IMR-90 (cell line): Measurements from ENCODE around the gene PLA2G4A. TPM values are rescaled to one million over a fixed set of nuclear protein-coding genes. Genes with fewer than 3 reads are reported as not detected.

Source experiments
- ATAC-seq: fragments of 200-7000 bp; cut with Tn5 transposase; 2 replicates; pipeline ENCODE4 v1.9.1; 2020; ENCODE audit warnings: low read depth, mild to moderate bottlenecking, moderate library complexity
- BruUV-seq: library from RNA; stranded (reverse); fragments of 400-500 nt; replicated peaks from 2 replicates; lab custom pipeline; 2021; lab: Mats Ljungman, UMichigan
- CTCF ChIA-PET: fragments of 300-600 bp; formaldehyde crosslinking; extraction: SDS; loops from one replicate; lab custom pipeline; 2021; ENCODE audit warnings: antibody characterized with exemption; lab: Yijun Ruan, JAX
- POLR2A ChIA-PET: fragments of 300-600 bp; sonication (Branson Sonifier 250); formaldehyde crosslinking; loops from one replicate; lab custom pipeline; 2022; ENCODE audit warnings: antibody characterized with exemption; ENCODE audit not compliant: unreplicated experiment; lab: Charles Lee
- DNase-seq: peaks from one replicate; pipeline ENCODE4 v3.0.0; 2013
- H2AFZ ChIP-seq: replicated peaks from 2 replicates; pipeline ENCODE3; 2013; ENCODE audit warnings: low read length, mild to moderate bottlenecking; ENCODE audit not compliant: poor library complexity
- H2AK5ac ChIP-seq: 2 replicates; pipeline ENCODE4 v1.6.1; 2013; ENCODE audit warnings: low read depth, low read length, inconsistent platforms
- H2AK9ac ChIP-seq: replicated peaks from 2 replicates; pipeline ENCODE3; 2013; ENCODE audit warnings: mild to moderate bottlenecking, low read depth, low read length, moderate library complexity; ENCODE audit not compliant: poor library complexity
- H2BK120ac ChIP-seq: 2 replicates; pipeline ENCODE4 v1.6.1; 2013; ENCODE audit warnings: low read depth, low read length, inconsistent platforms
- H2BK15ac ChIP-seq: 3 replicates; pipeline ENCODE4 v1.6.1; 2013; ENCODE audit warnings: low read depth, low read length, inconsistent platforms
- H2BK20ac ChIP-seq: 2 replicates; pipeline ENCODE4 v1.6.1; 2013; ENCODE audit warnings: low read depth, mild to moderate bottlenecking, inconsistent platforms, low read length, moderate library complexity
- H2BK5ac ChIP-seq: 2 replicates; pipeline ENCODE4 v1.6.1; 2013; ENCODE audit warnings: mild to moderate bottlenecking, low read depth, low read length, inconsistent platforms; ENCODE audit not compliant: poor library complexity, severe bottlenecking
- H3K14ac ChIP-seq: replicated peaks from 2 replicates; pipeline ENCODE4 v1.6.1; 2013; ENCODE audit warnings: low read depth, low read length, inconsistent platforms
- H3K18ac ChIP-seq: 2 replicates; pipeline ENCODE4 v1.6.1; 2013; ENCODE audit warnings: low read depth, low read length, control low read depth
- H3K23ac ChIP-seq: 2 replicates; pipeline ENCODE4 v1.6.1; 2013; ENCODE audit warnings: low read depth, low read length, inconsistent platforms
- H3K27ac ChIP-seq: 2 replicates; pipeline ENCODE4 v1.5.1; 2013; ENCODE audit warnings: mild to moderate bottlenecking, control low read depth, low read length; ENCODE audit not compliant: insufficient read depth
- H3K27me3 ChIP-seq: 2 replicates; pipeline ENCODE4 v1.6.1; 2013; ENCODE audit warnings: low read length; ENCODE audit not compliant: control insufficient read depth, insufficient read depth
- H3K36me3 ChIP-seq: 2 replicates; pipeline ENCODE4 v1.6.1; 2013; ENCODE audit warnings: low read length, mixed read lengths; ENCODE audit not compliant: control insufficient read depth, insufficient read depth
- H3K4ac ChIP-seq: 2 replicates; pipeline ENCODE4 v1.6.1; 2013; ENCODE audit warnings: low read depth, low read length, inconsistent platforms
- H3K4me1 ChIP-seq: 2 replicates; pipeline ENCODE4 v1.6.1; 2013; ENCODE audit warnings: low read length, mixed read lengths; ENCODE audit not compliant: control insufficient read depth, insufficient read depth
- H3K4me2 ChIP-seq: 2 replicates; pipeline ENCODE4 v1.6.1; 2013; ENCODE audit warnings: low read depth, mild to moderate bottlenecking, control low read depth, low read length, moderate library complexity
- H3K4me3 ChIP-seq: 2 replicates; pipeline ENCODE4 v1.5.1; 2013; ENCODE audit warnings: low read depth, mild to moderate bottlenecking, control low read depth, low read length, moderate library complexity; ENCODE audit not compliant: insufficient read depth
- H3K56ac ChIP-seq: 2 replicates; pipeline ENCODE4 v1.6.1; 2013; ENCODE audit warnings: low read length, inconsistent platforms; ENCODE audit not compliant: insufficient read depth; ENCODE audit errors: extremely low read depth
- H3K79me1 ChIP-seq, 2 experiments: 2 replicates each; pipeline ENCODE4 v1.6.1; 2013; ENCODE audit warnings: low read length in 2 of 2, inconsistent platforms in 1 of 2, low read depth in 1 of 2
- H3K9ac ChIP-seq: 2 replicates; pipeline ENCODE4 v1.6.1; 2013; ENCODE audit warnings: low read depth, low read length, control low read depth
- H3K9me1 ChIP-seq: 2 replicates; pipeline ENCODE4 v1.6.1; 2013; ENCODE audit warnings: low read length, inconsistent platforms; ENCODE audit not compliant: insufficient read depth
- H3K9me3 ChIP-seq: 2 replicates; pipeline ENCODE4 v1.6.1; 2013; ENCODE audit warnings: low read length; ENCODE audit not compliant: control insufficient read depth, insufficient read depth
- H4K20me1 ChIP-seq: 2 replicates; pipeline ENCODE4 v1.6.1; 2013; ENCODE audit warnings: low read length, inconsistent platforms; ENCODE audit not compliant: insufficient read depth
- H4K5ac ChIP-seq: 2 replicates; pipeline ENCODE4 v1.6.1; 2013; ENCODE audit warnings: mild to moderate bottlenecking, low read depth, low read length, control low read depth
- H4K8ac ChIP-seq, 2 experiments: 2 replicates each; pipeline ENCODE4 v1.6.1; 2013; ENCODE audit warnings: low read depth in 2 of 2, low read length in 2 of 2, control low read depth in 1 of 2, inconsistent platforms in 1 of 2
- H4K91ac ChIP-seq: 2 replicates; pipeline ENCODE4 v1.6.1; 2013; ENCODE audit warnings: low read depth, low read length, inconsistent platforms; ENCODE audit not compliant: insufficient read depth
- BHLHE40 ChIP-seq: fragments of 150-350 bp; IDR thresholded peaks from 2 replicates; pipeline ENCODE4 v1.6.1; 2016; ENCODE audit warnings: mild to moderate bottlenecking, low read depth, low read length
- FOS ChIP-seq: fragments of 150-350 bp; IDR thresholded peaks from 2 replicates; pipeline ENCODE4 v1.6.1; 2016; ENCODE audit warnings: low read depth, low read length
- MAZ ChIP-seq: IDR thresholded peaks from 2 replicates; pipeline ENCODE4 v1.6.1; 2012; ENCODE audit warnings: low read depth, mild to moderate bottlenecking, low read length, improper control_type of control experiment, moderate library complexity, borderline replicate concordance
- MXI1 ChIP-seq: IDR thresholded peaks from 2 replicates; pipeline ENCODE4 v1.6.1; 2012; ENCODE audit warnings: low read depth, mild to moderate bottlenecking, low read length, moderate library complexity, borderline replicate concordance
- NFE2L2 ChIP-seq: fragments of 150-350 bp; IDR thresholded peaks from 2 replicates; pipeline ENCODE4 v1.6.1; 2016; ENCODE audit warnings: low read depth, mild to moderate bottlenecking, low read length
- POLR2A ChIP-seq: IDR thresholded peaks from 2 replicates; pipeline ENCODE4 v1.6.1; 2012; ENCODE audit warnings: mild to moderate bottlenecking, low read depth, low read length
- SMC3 ChIP-seq: fragments of 150-350 bp; IDR thresholded peaks from 2 replicates; pipeline ENCODE4 v1.6.1; 2016; ENCODE audit warnings: low read depth, mild to moderate bottlenecking, antibody characterized with exemption, low read length, moderate library complexity
- USF2 ChIP-seq: fragments of 150-350 bp; IDR thresholded peaks from 2 replicates; pipeline ENCODE4 v1.6.1; 2017; ENCODE audit warnings: mild to moderate bottlenecking, antibody characterized with exemption, low read length, low read depth
- WGBS, 2 experiments: methylation state at CpG; one replicate each; pipeline versions ENCODE4 v1.1.5 to v1.1.7; 2013; ENCODE audit warnings: missing lambda C conversion rate in 2 of 2; ENCODE audit not compliant: insufficient read length in 1 of 2; ENCODE audit errors: extremely low coverage in 2 of 2; 5-methylcytosine and 5-hydroxymethylcytosine counted together
- dilution Hi-C: fragments of 300-500 bp; cut with HindIII; formaldehyde crosslinking; loops from one replicate; pipeline ENCODE4 v1.14.3; 2018; ENCODE audit warnings: low sequenced_read_pairs; ENCODE audit not compliant: unreplicated experiment
- in situ Hi-C: fragments of 300-500 bp; cut with MboI; formaldehyde crosslinking; loops from 3 replicates; pipeline ENCODE4 v1.14.3; 2019; ENCODE audit warnings: low sequenced_read_pairs, inconsistent platforms, mixed read lengths
- intact Hi-C: fragments of 100-400 bp; cut with micrococcal nuclease; formaldehyde crosslinking; loops from 2 replicates; pipeline ENCODE4 v1.10.0; 2022
- polyA plus RNA-seq, 3 experiments: library from polyadenylated mRNA; depleted of rRNA; stranded (reverse); fragments of >200 nt; gene quantifications; 2 replicates each; pipeline ENCODE4 v1.2.3, GENCODE V29; 2012; ENCODE audit warnings: low replicate concordance in 1 of 3
- total RNA-seq: library from RNA; depleted of rRNA; stranded (reverse); fragments of >200 nt; gene quantifications from 2 replicates; pipeline ENCODE4 v1.2.3, GENCODE V29; 2012

The PLA2G4A gene
- total and polyA plus RNA-seq, 2 of the 4 experiments (the other 2 are of a cell fraction), result 1.6 to 3.8 TPM

- no peaks in the 10 kb centered on the region for H3K79me1 ChIP-seq
- no peak overlapping the region for H3K14ac ChIP-seq
- no peak for TF ChIP-seq SMC3
- no peak for TF ChIP-seq USF2
- no peak for TF ChIP-seq POLR2A
- no peak for TF ChIP-seq FOS
- TF ChIP-seq BHLHE40, result no peak
- no peak for TF ChIP-seq NFE2L2
- no peak for TF ChIP-seq MAZ
- TF ChIP-seq MXI1, result no peak
- in situ Hi-C loops (no loop called here), intact Hi-C loops (no loop called here), dilution Hi-C loops (no loop called here)
- ChIA-PET CTCF (no interaction called here), POLR2A (interaction anchor here (0.6 kb wide), 1 partner anchor 486 kb away, joined by 7 read pairs; no protein-coding TSS in a partner anchor)
- H3K56ac ChIP-seq, result no peak overlapping the region
- no peak overlapping the region for H2AFZ ChIP-seq
- no peaks in the 10 kb centered on the region for H3K9me3 ChIP-seq
- ATAC-seq (no peak; the same call in 1 of the 2 replicates), DNase-seq (no peak)
- no peak overlapping the region for H3K23ac ChIP-seq
- H3K4ac ChIP-seq, result no peak overlapping the region
- H4K5ac ChIP-seq, result no peak overlapping the region
- H4K8ac ChIP-seq, result no peak overlapping the region
- WGBS, 2 experiments, result no CpG with 5 or more reads among the region's 3 CpGs
- H3K4me1 ChIP-seq, result no peaks in the 10 kb centered on the region; the same call in 1 of the 2 replicates
- no peak overlapping the region for H3K4me2 ChIP-seq
- no peak overlapping the region for H2AK5ac ChIP-seq
- no peak overlapping the region for H2BK15ac ChIP-seq
- H2AK9ac ChIP-seq, result no peak overlapping the region
- H2BK20ac ChIP-seq, result no peak overlapping the region
- no peaks in the 10 kb centered on the region for H3K36me3 ChIP-seq
- no peak overlapping the region for H4K91ac ChIP-seq
- H4K20me1 ChIP-seq, result no peaks in the 10 kb centered on the region
- H3K18ac ChIP-seq, result no peak overlapping the region
- BruUV-seq, result no TSS peak
- no peak overlapping the region for H3K27ac ChIP-seq
- H2BK5ac ChIP-seq, result no peak overlapping the region
- H3K9ac ChIP-seq, result no peak overlapping the region
- H2BK120ac ChIP-seq, result no peak overlapping the region
- H3K4me3 ChIP-seq, result no peak overlapping the region
- H3K27me3 ChIP-seq, result no peaks in the 10 kb centered on the region
- no peaks in the 10 kb centered on the region for H3K9me1 ChIP-seq
These were observed 68.3 kb downstream of the PLA2G4A start for GRCh38 chr1:186897008-186897407.
